Panc1 (cell line): ENCODE measurements around the gene GMDS. TPM values are rescaled to one million over a fixed set of nuclear protein-coding genes. Genes with fewer than 3 reads are reported as not detected.

ENCODE experiments used
- ATAC-seq: fragments of 200-7000 bp; cut with Tn5 transposase; 2 replicates; pipeline ENCODE4 v1.9.1; 2020; ENCODE audit warnings: mild to moderate bottlenecking, moderate library complexity
- BruUV-seq: library from RNA; stranded (reverse); fragments of 400-500 nt; replicated peaks from 2 replicates; lab custom pipeline; 2021; lab: Mats Ljungman, UMichigan
- CTCF ChIA-PET: fragments of 300-600 bp; sonication (Branson Sonifier 250); formaldehyde crosslinking; loops from one replicate; lab custom pipeline; 2022; ENCODE audit warnings: antibody characterized with exemption; lab: Charles Lee
- POLR2A ChIA-PET: fragments of 300-600 bp; sonication (Branson Sonifier 250); formaldehyde crosslinking; loops from one replicate; lab custom pipeline; 2022; ENCODE audit warnings: antibody characterized with exemption; lab: Charles Lee
- DNase-seq: peaks from one replicate; pipeline ENCODE4 v3.0.0-alpha.2; 2010; ENCODE audit warnings: low read depth, low spot score
- H3K27ac ChIP-seq: 2 replicates; pipeline ENCODE4 v1.5.1; 2011; ENCODE audit warnings: mild to moderate bottlenecking, low read length, inconsistent platforms
- H3K27me3 ChIP-seq: fragments of 200-500 bp; sonication (Bioruptor generic); 2 replicates; pipeline ENCODE4 v1.6.0; 2014; ENCODE audit warnings: low read length, inconsistent platforms; ENCODE audit not compliant: control insufficient read depth, insufficient read depth
- H3K36me3 ChIP-seq: fragments of 200-500 bp; sonication (Bioruptor generic); 2 replicates; pipeline ENCODE4 v1.5.1; 2014; ENCODE audit warnings: inconsistent platforms, mild to moderate bottlenecking, low read length, moderate library complexity; ENCODE audit not compliant: control insufficient read depth, insufficient read depth
- H3K4me1 ChIP-seq: 2 replicates; pipeline ENCODE4 v1.5.1; 2011; ENCODE audit warnings: inconsistent platforms, mild to moderate bottlenecking, low read length, moderate library complexity; ENCODE audit not compliant: control insufficient read depth, insufficient read depth
- H3K4me3 ChIP-seq, 2 experiments: 2 replicates each; pipeline ENCODE4 v1.5.1; 2011 to 2012; ENCODE audit warnings: low read depth in 2 of 2, low read length in 2 of 2, mild to moderate bottlenecking in 2 of 2, inconsistent platforms in 1 of 2, moderate library complexity in 1 of 2
- H3K9me3 ChIP-seq: fragments of 200-500 bp; sonication (Bioruptor generic); 2 replicates; pipeline ENCODE4 v1.5.1; 2014; ENCODE audit warnings: low read depth, mild to moderate bottlenecking, inconsistent platforms, low read length, moderate library complexity; ENCODE audit not compliant: control insufficient read depth, insufficient read depth
- POLR2AphosphoS5 ChIP-seq: IDR thresholded peaks from 2 replicates; pipeline ENCODE4 v1.6.1; 2012; ENCODE audit warnings: mild to moderate bottlenecking, low read depth, low read length, moderate library complexity
- SIN3A ChIP-seq: IDR thresholded peaks from 2 replicates; pipeline ENCODE4 v1.6.1; 2012; ENCODE audit warnings: low read depth, mild to moderate bottlenecking, low read length, moderate library complexity, borderline replicate concordance; ENCODE audit not compliant: insufficient read depth
- TCF7L2 ChIP-seq: IDR thresholded peaks from 2 replicates; pipeline ENCODE4 v1.6.1; 2011; ENCODE audit warnings: mild to moderate bottlenecking, low read depth, low read length, inconsistent platforms
- in situ Hi-C: cut with HindIII; loops from 2 replicates; pipeline ENCODE4 v1.10.0; 2016; ENCODE audit warnings: low sequenced_read_pairs, low pct_unique_long_range_greater_than_20kb
- intact Hi-C: fragments of 100-400 bp; cut with micrococcal nuclease; formaldehyde crosslinking; loops from one replicate; pipeline ENCODE4 v1.10.0; 2022; ENCODE audit not compliant: unreplicated experiment
- total RNA-seq: library from RNA; stranded (reverse); gene quantifications from one replicate; pipeline ENCODE4 v1.2.1, GENCODE V29; 2021; ENCODE audit not compliant: unreplicated experiment
- TF ChIP-seq, protein P1 (sequence below): fragments of 450-650 bp; IDR thresholded peaks from 2 replicates; pipeline ENCODE4 v1.5.1; 2017; ENCODE audit warnings: mild to moderate bottlenecking
- TF ChIP-seq, protein P2 (sequence below), 2 experiments: IDR thresholded peaks; 2 replicates each; pipeline ENCODE4 v1.6.1; 2011 to 2012; ENCODE audit warnings: low read depth in 2 of 2, control low read depth in 1 of 2, low read length in 1 of 2, mild to moderate bottlenecking in 1 of 2, moderate library complexity in 1 of 2; ENCODE audit not compliant: insufficient read depth in 1 of 2

Gene GMDS
- total RNA-seq, 1 experiment from 2014 or later, result 9.8 TPM

DNA sequence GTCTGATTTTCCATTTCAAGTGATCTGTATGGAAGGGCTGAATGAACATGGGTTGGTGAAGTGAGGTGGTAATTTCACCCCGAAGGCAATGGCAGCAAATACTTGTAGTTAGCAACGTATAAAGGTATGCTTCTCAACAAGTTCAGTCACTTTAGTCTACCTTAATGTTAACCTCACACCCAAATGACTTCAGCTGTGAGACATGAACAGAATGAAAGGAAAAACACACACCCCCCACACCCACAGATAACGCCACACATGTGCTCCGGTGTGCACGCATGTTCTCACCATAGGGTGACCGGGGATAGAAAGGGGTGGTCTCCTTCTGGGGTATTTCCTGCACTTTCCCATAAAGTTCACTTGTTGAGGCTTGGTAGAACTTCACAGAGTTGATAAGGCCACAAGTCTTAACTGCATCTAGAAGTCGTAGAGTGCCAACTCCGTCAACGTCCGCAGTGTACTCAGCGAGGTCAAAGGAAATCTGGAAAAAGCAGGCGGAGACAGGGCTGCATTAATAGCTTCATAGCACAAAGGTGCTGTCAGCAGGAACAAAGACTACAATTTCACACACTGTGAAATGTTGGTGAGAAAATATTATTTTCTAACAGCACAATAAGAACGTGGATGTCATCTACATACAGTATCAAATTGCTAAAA lies 284.8 kb downstream of the GMDS start:
- no TSS peak for BruUV-seq
- CTCF ChIA-PET, result no interaction called here

DNA sequence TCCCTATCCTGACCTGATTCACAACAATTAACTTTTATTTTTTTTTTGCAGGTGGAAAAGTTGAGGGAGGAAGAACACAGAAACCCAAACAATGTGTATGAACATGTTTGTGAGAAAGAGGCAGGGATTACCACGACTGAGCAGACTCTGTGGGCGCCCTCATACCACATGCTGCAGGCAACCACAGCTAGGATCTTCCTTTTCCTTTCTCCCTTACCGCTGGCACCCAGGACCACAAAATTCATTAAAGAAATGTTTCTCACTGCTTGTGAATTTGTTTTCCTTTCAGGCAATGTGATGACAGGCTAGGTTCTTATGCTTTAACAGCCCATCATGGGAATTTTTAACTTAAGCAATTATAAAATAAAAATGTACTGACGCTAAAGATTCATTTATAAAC lies 287.1 kb downstream of the GMDS start:
- no peaks in the 10 kb centered on the region for H3K9me3 ChIP-seq
- H3K4me1 ChIP-seq, result no peaks in the 10 kb centered on the region
- no peak overlapping the region for H3K27ac ChIP-seq
- no peak overlapping the region for H3K4me3 ChIP-seq
- no peak for TF ChIP-seq POLR2AphosphoS5
- TF ChIP-seq TCF7L2, result no peak
- no peaks in the 10 kb centered on the region for H3K27me3 ChIP-seq
- intact Hi-C loops, result no loop called here
- CTCF ChIA-PET, result interaction anchor here (0.7 kb wide), 1 partner anchor 128 kb away, joined by 5 read pairs; no protein-coding TSS in a partner anchor
- DNase-seq (no peak), ATAC-seq (no peak)
- no peaks in the 10 kb centered on the region for H3K36me3 ChIP-seq
- in situ Hi-C loops, result no loop called here
- POLR2A ChIA-PET, result no interaction called here
- BruUV-seq, result no TSS peak

More for the DNA sequence above, 284.8 kb downstream of the GMDS start:
- Histone ChIP-seq H3K4me1 (no peaks in the 10 kb centered on the region), H3K9me3 (no peaks in the 10 kb centered on the region), H3K4me3 (no peak overlapping the region), H3K36me3 (no peaks in the 10 kb centered on the region), H3K27me3 (no peaks in the 10 kb centered on the region), H3K27ac (no peak overlapping the region)
- no peak for ATAC-seq
- intact Hi-C loops (no loop called here), in situ Hi-C loops (no loop called here)
- no peak for TF ChIP-seq TCF7L2
- POLR2A ChIA-PET, result no interaction called here
- no peak for DNase-seq

DNA sequence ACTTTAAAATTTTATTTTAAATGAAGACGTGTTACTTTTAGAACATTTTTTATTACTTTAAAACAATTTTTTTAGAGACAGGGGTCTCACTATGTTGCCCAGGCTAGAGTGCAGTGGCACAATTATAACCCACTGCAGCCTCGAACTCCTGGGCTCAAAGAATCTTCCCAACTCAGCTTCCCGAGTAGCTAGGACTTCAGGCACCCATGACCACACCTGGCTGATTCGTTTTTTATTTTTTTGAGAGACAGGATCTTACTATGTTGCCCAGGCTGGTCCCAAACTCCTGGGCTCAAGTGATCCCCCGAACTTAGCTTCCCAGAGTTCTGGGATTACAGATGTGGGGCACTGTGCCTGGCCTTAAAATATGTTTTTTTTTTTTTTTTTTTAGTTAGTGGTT lies 287.7 kb downstream of the GMDS start:
- in situ Hi-C loops (no loop called here), intact Hi-C loops (no loop called here)
- Histone ChIP-seq H3K9me3 (no peaks in the 10 kb centered on the region), H3K36me3 (no peaks in the 10 kb centered on the region), H3K4me3 (no peak overlapping the region), H3K27me3 (no peaks in the 10 kb centered on the region), H3K4me1 (no peaks in the 10 kb centered on the region), H3K27ac (no peak overlapping the region)
- CTCF ChIA-PET, result no interaction called here
- no TSS peak for BruUV-seq
- TF ChIP-seq, protein P1, sequence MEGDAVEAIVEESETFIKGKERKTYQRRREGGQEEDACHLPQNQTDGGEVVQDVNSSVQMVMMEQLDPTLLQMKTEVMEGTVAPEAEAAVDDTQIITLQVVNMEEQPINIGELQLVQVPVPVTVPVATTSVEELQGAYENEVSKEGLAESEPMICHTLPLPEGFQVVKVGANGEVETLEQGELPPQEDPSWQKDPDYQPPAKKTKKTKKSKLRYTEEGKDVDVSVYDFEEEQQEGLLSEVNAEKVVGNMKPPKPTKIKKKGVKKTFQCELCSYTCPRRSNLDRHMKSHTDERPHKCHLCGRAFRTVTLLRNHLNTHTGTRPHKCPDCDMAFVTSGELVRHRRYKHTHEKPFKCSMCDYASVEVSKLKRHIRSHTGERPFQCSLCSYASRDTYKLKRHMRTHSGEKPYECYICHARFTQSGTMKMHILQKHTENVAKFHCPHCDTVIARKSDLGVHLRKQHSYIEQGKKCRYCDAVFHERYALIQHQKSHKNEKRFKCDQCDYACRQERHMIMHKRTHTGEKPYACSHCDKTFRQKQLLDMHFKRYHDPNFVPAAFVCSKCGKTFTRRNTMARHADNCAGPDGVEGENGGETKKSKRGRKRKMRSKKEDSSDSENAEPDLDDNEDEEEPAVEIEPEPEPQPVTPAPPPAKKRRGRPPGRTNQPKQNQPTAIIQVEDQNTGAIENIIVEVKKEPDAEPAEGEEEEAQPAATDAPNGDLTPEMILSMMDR, result no peak
- POLR2A ChIA-PET, result no interaction called here
- no peak for ATAC-seq
- no peak for DNase-seq

DNA sequence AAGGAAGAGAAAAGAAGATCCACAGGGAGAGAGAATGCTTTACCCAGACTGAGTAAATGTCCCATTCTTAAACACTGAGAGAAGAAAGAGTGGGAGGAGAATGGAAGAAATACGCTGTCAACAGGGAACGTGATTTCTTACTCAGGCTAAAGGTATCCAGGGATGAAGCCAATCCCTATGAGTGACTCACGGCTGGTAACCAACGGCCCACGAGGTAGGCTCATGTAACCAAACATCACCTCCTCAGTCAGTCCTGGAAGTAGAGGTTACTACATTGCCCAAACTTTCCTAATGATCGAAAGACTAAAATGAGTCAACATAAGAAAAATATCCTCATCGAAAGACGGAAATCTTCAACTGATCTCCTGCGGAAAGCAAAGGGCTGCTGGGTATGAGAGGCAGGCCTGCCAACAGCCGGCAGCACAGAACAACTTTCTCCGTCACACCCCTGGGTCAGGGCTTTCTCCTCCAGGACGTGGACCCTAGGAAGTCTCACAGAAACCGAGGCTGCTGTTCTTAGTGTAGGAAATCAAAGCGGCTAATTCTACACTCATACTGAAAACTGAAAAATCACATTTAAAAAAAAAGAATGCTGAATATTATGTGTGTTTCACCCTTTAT lies 292.6 kb downstream of the GMDS start:
- ATAC-seq (peak; percentile 75; the same call in 1 of the 2 replicates), DNase-seq (peak; percentile 78)
- Histone ChIP-seq H3K4me3 (no peak overlapping the region), H3K27me3 (no peaks in the 10 kb centered on the region), H3K36me3 (no peaks in the 10 kb centered on the region), H3K4me1 (no peaks in the 10 kb centered on the region), H3K27ac (no peak overlapping the region), H3K9me3 (no peaks in the 10 kb centered on the region)
- ChIA-PET POLR2A (interaction anchor here (0.6 kb wide), 1 partner anchor 37 kb away, joined by 3 read pairs; no protein-coding TSS in a partner anchor), CTCF (no interaction called here)
- TF ChIP-seq SIN3A (no peak), TCF7L2 (no peak), POLR2AphosphoS5 (no peak)
- TF ChIP-seq, protein P2, sequence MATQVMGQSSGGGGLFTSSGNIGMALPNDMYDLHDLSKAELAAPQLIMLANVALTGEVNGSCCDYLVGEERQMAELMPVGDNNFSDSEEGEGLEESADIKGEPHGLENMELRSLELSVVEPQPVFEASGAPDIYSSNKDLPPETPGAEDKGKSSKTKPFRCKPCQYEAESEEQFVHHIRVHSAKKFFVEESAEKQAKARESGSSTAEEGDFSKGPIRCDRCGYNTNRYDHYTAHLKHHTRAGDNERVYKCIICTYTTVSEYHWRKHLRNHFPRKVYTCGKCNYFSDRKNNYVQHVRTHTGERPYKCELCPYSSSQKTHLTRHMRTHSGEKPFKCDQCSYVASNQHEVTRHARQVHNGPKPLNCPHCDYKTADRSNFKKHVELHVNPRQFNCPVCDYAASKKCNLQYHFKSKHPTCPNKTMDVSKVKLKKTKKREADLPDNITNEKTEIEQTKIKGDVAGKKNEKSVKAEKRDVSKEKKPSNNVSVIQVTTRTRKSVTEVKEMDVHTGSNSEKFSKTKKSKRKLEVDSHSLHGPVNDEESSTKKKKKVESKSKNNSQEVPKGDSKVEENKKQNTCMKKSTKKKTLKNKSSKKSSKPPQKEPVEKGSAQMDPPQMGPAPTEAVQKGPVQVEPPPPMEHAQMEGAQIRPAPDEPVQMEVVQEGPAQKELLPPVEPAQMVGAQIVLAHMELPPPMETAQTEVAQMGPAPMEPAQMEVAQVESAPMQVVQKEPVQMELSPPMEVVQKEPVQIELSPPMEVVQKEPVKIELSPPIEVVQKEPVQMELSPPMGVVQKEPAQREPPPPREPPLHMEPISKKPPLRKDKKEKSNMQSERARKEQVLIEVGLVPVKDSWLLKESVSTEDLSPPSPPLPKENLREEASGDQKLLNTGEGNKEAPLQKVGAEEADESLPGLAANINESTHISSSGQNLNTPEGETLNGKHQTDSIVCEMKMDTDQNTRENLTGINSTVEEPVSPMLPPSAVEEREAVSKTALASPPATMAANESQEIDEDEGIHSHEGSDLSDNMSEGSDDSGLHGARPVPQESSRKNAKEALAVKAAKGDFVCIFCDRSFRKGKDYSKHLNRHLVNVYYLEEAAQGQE (IDR thresholded peaks at IDR 0.05; ENCODE audit: insufficient read depth in 1 of 2, low read depth in 2 of 2, low read length in 1 of 2), result no peak
- TF ChIP-seq, protein P1, result no peak
- intact Hi-C loops (no loop called here), in situ Hi-C loops (no loop called here)
- BruUV-seq, result no TSS peak
